Stimulated activated CD4-positive, alpha-beta T cell treated with anti-CD3 and anti-CD28 coated beads, TNF-alpha, amount 100 ng/mL, for 4 hours (primary cell): ENCODE results near the gene TAOK1.

ENCODE experiments used
- DNase-seq, 3 experiments: peaks; one replicate each; pipeline ENCODE4 v3.0.0-alpha.2; 2020; ENCODE audit warnings: low read depth in 3 of 3

The TAOK1 gene

GRCh38 chr17:29569245-29569950 is 179.2 kb downstream of the TAOK1 start:
- no peak for DNase-seq

GRCh38 chr17:29570521-29570920 is 180.4 kb downstream of the TAOK1 start:
- DNase-seq: no peak

- no peak for DNase-seq
These were observed 181.3 kb downstream of the TAOK1 start for GRCh38 chr17:29571486-29571882.

GRCh38 chr17:29571883-29572681 is 181.9 kb downstream of the TAOK1 start:
- no peak for DNase-seq

- DNase-seq: peak in 2 of 3 experiments; percentile 41 to 58
These were observed 182.8 kb downstream of the TAOK1 start for GRCh38 chr17:29572691-29573557.

- DNase-seq: no peak
These were observed 183.4 kb downstream of the TAOK1 start for GRCh38 chr17:29573558-29573869.

GRCh38 chr17:29573871-29574731 is 183.9 kb downstream of the TAOK1 start:
- DNase-seq: no peak

- DNase-seq: no peak
These were observed 184.8 kb downstream of the TAOK1 start for GRCh38 chr17:29574732-29575510.

GRCh38 chr17:29575511-29576213 is 185.5 kb downstream of the TAOK1 start:
- DNase-seq: no peak

GRCh38 chr17:29576214-29577000 is 186.2 kb downstream of the TAOK1 start:
- DNase-seq: no peak

- DNase-seq: no peak
These were observed 186.8 kb downstream of the TAOK1 start for GRCh38 chr17:29577001-29577370.

GRCh38 chr17:29577385-29578211 is 187.4 kb downstream of the TAOK1 start:
- DNase-seq: no peak

GRCh38 chr17:29578626-29579485 is 188.7 kb downstream of the TAOK1 start:
- no peak for DNase-seq

GRCh38 chr17:29579866-29580771 is 190.0 kb downstream of the TAOK1 start:
- DNase-seq: peak; percentile 80 to 84 (median 81)

GRCh38 chr17:29581583-29582253 is 191.6 kb downstream of the TAOK1 start:
- no peak for DNase-seq
